ENCODE data around the gene PTPRB.

The PTPRB gene

GRCh38 chr12:70648831-70649230 is 11.6 kb upstream of the PTPRB start:
- DNase-seq (ENCODE audit: low read depth), result no peak
- TF ChIP-seq CTCF (IDR thresholded peaks at IDR 0.05; ENCODE audit: low read depth, low read length) (no peak), MYC (IDR thresholded peaks at IDR 0.05; ENCODE audit: low read depth, low read length) (no peak), MAX (IDR thresholded peaks at IDR 0.05; ENCODE audit: low read depth, low read length) (no peak), POLR2A (IDR thresholded peaks at IDR 0.05; ENCODE audit: extremely low read depth, insufficient read length) (no peak)
- no peak overlapping the region for H3K4me3 ChIP-seq (ENCODE audit: low read depth, low read length)

GRCh38 chr12:70648191-70648590 is 11.0 kb upstream of the PTPRB start:
- TF ChIP-seq CTCF (IDR thresholded peaks at IDR 0.05; ENCODE audit: low read depth, low read length) (no peak), POLR2A (IDR thresholded peaks at IDR 0.05; ENCODE audit: extremely low read depth, insufficient read length) (no peak), MAX (IDR thresholded peaks at IDR 0.05; ENCODE audit: low read depth, low read length) (no peak), MYC (IDR thresholded peaks at IDR 0.05; ENCODE audit: low read depth, low read length) (no peak)
- H3K4me3 ChIP-seq (ENCODE audit: low read depth, low read length), result no peak overlapping the region
- DNase-seq (ENCODE audit: low read depth), result no peak

- TF ChIP-seq MAX (IDR thresholded peaks at IDR 0.05; ENCODE audit: low read depth, low read length), result no peak
- TF ChIP-seq POLR2A (IDR thresholded peaks at IDR 0.05; ENCODE audit: extremely low read depth, insufficient read length), result no peak
- TF ChIP-seq MYC (IDR thresholded peaks at IDR 0.05; ENCODE audit: low read depth, low read length), result no peak
- no peak for TF ChIP-seq CTCF (IDR thresholded peaks at IDR 0.05; ENCODE audit: low read depth, low read length)
- H3K4me3 ChIP-seq (ENCODE audit: low read depth, low read length), result no peak overlapping the region
- DNase-seq (ENCODE audit: low read depth), result no peak
Measured at GRCh38 chr12:70646850-70647249, 9.6 kb upstream of the PTPRB start.

GRCh38 chr12:70645494-70646317 is 8.5 kb upstream of the PTPRB start:
- H3K4me3 ChIP-seq (ENCODE audit: low read depth, low read length), result no peak overlapping the region
- TF ChIP-seq MYC (IDR thresholded peaks at IDR 0.05; ENCODE audit: low read depth, low read length), result no peak
- no peak for DNase-seq (ENCODE audit: low read depth)

- no peak for DNase-seq (ENCODE audit: low read depth)
Measured at GRCh38 chr12:70644861-70645260, 7.6 kb upstream of the PTPRB start.

More at GRCh38 chr12:70644861-70645260, 7.6 kb upstream of the PTPRB start:
- H3K4me3 ChIP-seq (ENCODE audit: low read depth, low read length), result no peak overlapping the region
- TF ChIP-seq MAX (IDR thresholded peaks at IDR 0.05; ENCODE audit: low read depth, low read length) (no peak), MYC (IDR thresholded peaks at IDR 0.05; ENCODE audit: low read depth, low read length) (no peak), POLR2A (IDR thresholded peaks at IDR 0.05; ENCODE audit: extremely low read depth, insufficient read length) (no peak), CTCF (IDR thresholded peaks at IDR 0.05; ENCODE audit: low read depth, low read length) (no peak)
